Measurements from ENCODE around the gene GPC6.

DNA sequence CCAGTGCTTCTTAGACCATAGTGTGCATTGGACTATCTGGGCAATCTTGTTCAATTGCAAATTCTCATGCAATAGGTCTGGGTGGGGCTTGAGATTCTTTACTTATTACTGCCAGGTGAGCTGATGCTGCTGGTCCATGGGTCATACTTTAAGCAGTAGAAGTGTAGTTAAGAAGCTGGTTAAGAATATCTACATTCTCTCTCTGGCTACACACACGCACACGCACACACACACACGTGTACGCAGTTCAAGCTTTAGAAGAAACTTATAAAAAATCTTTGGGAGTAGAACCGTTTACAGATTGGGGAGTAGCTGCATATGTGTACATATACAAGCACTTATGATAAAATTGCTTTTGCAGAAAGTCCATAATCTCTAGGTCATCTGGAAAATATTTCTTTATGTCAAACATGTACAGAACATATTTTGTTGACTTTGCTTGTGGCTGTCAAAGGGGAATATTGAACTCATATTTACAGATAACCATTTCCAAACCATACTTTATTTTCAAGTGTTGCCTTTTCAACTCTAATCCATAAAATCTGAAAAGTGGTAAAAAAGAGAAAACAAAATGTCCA is 99.7 kb downstream of the GPC6 start:
- TF ChIP-seq CTCF (IDR thresholded peaks at IDR 0.05) (no peak), POLR2A (IDR thresholded peaks at IDR 0.05) (no peak), EP300 (IDR thresholded peaks at IDR 0.05) (no peak)

All from suprapubic skin (tissue), 3 donors.